GM23338 (cell line): ENCODE data around the gene APOA1. TPM values are rescaled to one million over a fixed set of nuclear protein-coding genes. Genes with fewer than 3 reads are reported as not detected.
"Not testable (repeated sequence)": the region's sequence is repeated elsewhere in the genome, so short reads cannot be mapped to it uniquely, and the experiment has no call there.

Experiments used
- ATAC-seq: fragments of 200-7000 bp; cut with Tn5 transposase; 3 replicates; pipeline ENCODE4 v1.9.1; 2020
- DNase-seq: peaks from one replicate; pipeline ENCODE4 v3.0.0-alpha.2; 2015; ENCODE audit warnings: low spot score
- H2AFZ ChIP-seq: fragments of 200-600 bp; sonication (generic); 2 replicates; pipeline ENCODE4 v1.8.0; 2016; ENCODE audit warnings: antibody characterized with exemption, mild to moderate bottlenecking, moderate library complexity
- H3F3A ChIP-seq: fragments of 200-600 bp; sonication (generic); replicated peaks from 2 replicates; pipeline ENCODE4 v1.8.0; 2017; ENCODE audit warnings: antibody characterized with exemption, mixed run types, low read depth
- H3K27ac ChIP-seq: fragments of 200-600 bp; sonication (generic); 2 replicates; pipeline ENCODE4 v1.6.1; 2016; ENCODE audit warnings: low read depth
- H3K27me3 ChIP-seq: fragments of 200-600 bp; sonication (generic); 2 replicates; pipeline ENCODE4 v1.8.0; 2016; ENCODE audit warnings: mild to moderate bottlenecking, mixed run types, moderate library complexity; ENCODE audit not compliant: insufficient read depth
- H3K36me3 ChIP-seq: fragments of 200-600 bp; sonication (generic); 2 replicates; pipeline ENCODE4 v1.8.0; 2016; ENCODE audit warnings: mild to moderate bottlenecking; ENCODE audit not compliant: insufficient read depth
- H3K4me1 ChIP-seq: fragments of 200-600 bp; sonication (generic); 2 replicates; pipeline ENCODE4 v1.8.0; 2016; ENCODE audit warnings: mild to moderate bottlenecking, moderate library complexity; ENCODE audit not compliant: insufficient read depth
- H3K4me2 ChIP-seq: fragments of 200-600 bp; sonication (generic); 2 replicates; pipeline ENCODE4 v1.7.1; 2017; ENCODE audit warnings: mixed run types
- H3K4me3 ChIP-seq: fragments of 200-600 bp; sonication (generic); 2 replicates; pipeline ENCODE4 v1.6.1; 2016; ENCODE audit warnings: mixed run types
- H3K79me2 ChIP-seq: fragments of 200-600 bp; sonication (generic); replicated peaks from 2 replicates; pipeline ENCODE4 v1.8.0; 2017; ENCODE audit warnings: mild to moderate bottlenecking; ENCODE audit not compliant: insufficient read depth
- H3K9me2 ChIP-seq: fragments of 200-600 bp; sonication (generic); 2 replicates; pipeline ENCODE4 v1.8.0; 2017; ENCODE audit not compliant: insufficient read depth
- H4K20me1 ChIP-seq: fragments of 200-600 bp; sonication (generic); replicated peaks from 2 replicates; pipeline ENCODE4 v1.8.0; 2017; ENCODE audit warnings: mild to moderate bottlenecking; ENCODE audit not compliant: insufficient read depth
- H3K27ac Mint-ChIP-seq: 2 replicates; pipeline ENCODE4 v1.8.0; 2020; ENCODE audit warnings: inconsistent platforms, mild to moderate bottlenecking, moderate library complexity, mixed read lengths
- H3K27me3 Mint-ChIP-seq: 3 replicates; pipeline ENCODE4 v1.8.0; 2022; ENCODE audit warnings: low read depth, mild to moderate bottlenecking, moderate library complexity, mixed read lengths, inconsistent platforms; ENCODE audit not compliant: insufficient read depth, poor library complexity
- H3K36me3 Mint-ChIP-seq: 3 replicates; pipeline ENCODE4 v1.8.0; 2021; ENCODE audit warnings: low read depth, mild to moderate bottlenecking, inconsistent platforms, moderate library complexity, mixed read lengths
- H3K4me1 Mint-ChIP-seq: 3 replicates; pipeline ENCODE4 v1.8.0; 2020; ENCODE audit warnings: mild to moderate bottlenecking, inconsistent platforms, mixed read lengths
- H3K4me3 Mint-ChIP-seq: 3 replicates; pipeline ENCODE4 v1.8.0; 2021; ENCODE audit warnings: moderate library complexity, mild to moderate bottlenecking, inconsistent platforms, mixed read lengths
- H3K9me3 Mint-ChIP-seq: 3 replicates; pipeline ENCODE4 v1.8.0; 2020; ENCODE audit warnings: moderate library complexity, mild to moderate bottlenecking, inconsistent platforms, mixed read lengths
- CREB1 ChIP-seq: fragments of 250-450 bp; sonication (Bioruptor Pico); IDR thresholded peaks from 2 replicates; pipeline ENCODE4 v1.5.0; 2020; ENCODE audit warnings: low read depth, mild to moderate bottlenecking, moderate library complexity
- EZH2phosphoT487 ChIP-seq: fragments of 200-600 bp; sonication (generic); IDR thresholded peaks from one replicate; pipeline ENCODE4 v1.8.1; 2018; ENCODE audit warnings: antibody characterized with exemption; ENCODE audit not compliant: unreplicated experiment
- JUNB ChIP-seq: IDR thresholded peaks from one replicate; pipeline ENCODE4 v1.6.1; 2016; ENCODE audit warnings: antibody characterized with exemption; ENCODE audit not compliant: unreplicated experiment
- POLR2AphosphoS5 ChIP-seq: IDR thresholded peaks from 2 replicates; pipeline ENCODE4 v1.6.1; 2016; ENCODE audit warnings: antibody characterized with exemption, low read depth
- ZNF114 ChIP-seq: fragments of 250-450 bp; sonication (Bioruptor Pico); IDR thresholded peaks from 2 replicates; pipeline ENCODE4 v1.5.0; 2020; ENCODE audit warnings: mild to moderate bottlenecking, moderate library complexity
- ZNF462 ChIP-seq: fragments of 250-450 bp; sonication (Bioruptor Pico); IDR thresholded peaks from 2 replicates; pipeline ENCODE4 v1.5.0; 2020; ENCODE audit warnings: mild to moderate bottlenecking, moderate library complexity
- polyA plus RNA-seq: library from polyadenylated mRNA; unstranded; fragments of >200 nt; fragmentation: Nextera tagmentation; extraction: Ambion mirVana; gene quantifications from 2 replicates; pipeline ENCODE4 v1.2.1, GENCODE V29; 2016
- total RNA-seq: library from RNA; depleted of rRNA; stranded (reverse); fragments of >200 nt; shearing (Covaris generic); gene quantifications from 2 replicates; pipeline ENCODE4 v1.2.3, GENCODE V29; 2014
- TF ChIP-seq, protein P1 (sequence below), 2 experiments: fragments of 200-600 bp in 1 of 2; sonication (generic) in 1 of 2; conservative IDR thresholded peaks; 2 replicates each; pipeline versions ENCODE4 v1.5.1 to v1.6.1; 2016 to 2017; ENCODE audit warnings: antibody characterized with exemption in 2 of 2, low read depth in 2 of 2, mild to moderate bottlenecking in 2 of 2, moderate library complexity in 1 of 2
- TF ChIP-seq, protein P2 (sequence below): IDR thresholded peaks from 2 replicates; pipeline ENCODE4 v1.6.1; 2016; ENCODE audit warnings: antibody characterized with exemption

APOA1 gene
- total and polyA plus RNA-seq, 2 experiments from 2014 or later: 0.60 TPM; not detected in 1

- TF ChIP-seq ZNF462 (CRISPR knock-in tag): no peak
- no peak for TF ChIP-seq ZNF114 (CRISPR knock-in tag)
- no peak for TF ChIP-seq CREB1 (CRISPR knock-in tag)
- no peak for TF ChIP-seq EZH2phosphoT487
- TF ChIP-seq JUNB: no peak
- TF ChIP-seq POLR2AphosphoS5: no peak
- TF ChIP-seq, protein P1, sequence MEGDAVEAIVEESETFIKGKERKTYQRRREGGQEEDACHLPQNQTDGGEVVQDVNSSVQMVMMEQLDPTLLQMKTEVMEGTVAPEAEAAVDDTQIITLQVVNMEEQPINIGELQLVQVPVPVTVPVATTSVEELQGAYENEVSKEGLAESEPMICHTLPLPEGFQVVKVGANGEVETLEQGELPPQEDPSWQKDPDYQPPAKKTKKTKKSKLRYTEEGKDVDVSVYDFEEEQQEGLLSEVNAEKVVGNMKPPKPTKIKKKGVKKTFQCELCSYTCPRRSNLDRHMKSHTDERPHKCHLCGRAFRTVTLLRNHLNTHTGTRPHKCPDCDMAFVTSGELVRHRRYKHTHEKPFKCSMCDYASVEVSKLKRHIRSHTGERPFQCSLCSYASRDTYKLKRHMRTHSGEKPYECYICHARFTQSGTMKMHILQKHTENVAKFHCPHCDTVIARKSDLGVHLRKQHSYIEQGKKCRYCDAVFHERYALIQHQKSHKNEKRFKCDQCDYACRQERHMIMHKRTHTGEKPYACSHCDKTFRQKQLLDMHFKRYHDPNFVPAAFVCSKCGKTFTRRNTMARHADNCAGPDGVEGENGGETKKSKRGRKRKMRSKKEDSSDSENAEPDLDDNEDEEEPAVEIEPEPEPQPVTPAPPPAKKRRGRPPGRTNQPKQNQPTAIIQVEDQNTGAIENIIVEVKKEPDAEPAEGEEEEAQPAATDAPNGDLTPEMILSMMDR (conservative IDR thresholded peaks at IDR 0.05; ENCODE audit: low read depth in 2 of 2): no peak
- TF ChIP-seq, protein P2, sequence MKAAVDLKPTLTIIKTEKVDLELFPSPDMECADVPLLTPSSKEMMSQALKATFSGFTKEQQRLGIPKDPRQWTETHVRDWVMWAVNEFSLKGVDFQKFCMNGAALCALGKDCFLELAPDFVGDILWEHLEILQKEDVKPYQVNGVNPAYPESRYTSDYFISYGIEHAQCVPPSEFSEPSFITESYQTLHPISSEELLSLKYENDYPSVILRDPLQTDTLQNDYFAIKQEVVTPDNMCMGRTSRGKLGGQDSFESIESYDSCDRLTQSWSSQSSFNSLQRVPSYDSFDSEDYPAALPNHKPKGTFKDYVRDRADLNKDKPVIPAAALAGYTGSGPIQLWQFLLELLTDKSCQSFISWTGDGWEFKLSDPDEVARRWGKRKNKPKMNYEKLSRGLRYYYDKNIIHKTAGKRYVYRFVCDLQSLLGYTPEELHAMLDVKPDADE: no peak
Measured at GRCh38 chr11:116804001-116804400, 33.4 kb downstream of the APOA1 start (continued).

- H3K9me2 ChIP-seq, H3K27me3 Mint-ChIP-seq, H3F3A ChIP-seq, H3K4me1 ChIP-seq, H3K27ac ChIP-seq, H3K4me3 Mint-ChIP-seq, H3K9me3 Mint-ChIP-seq, H3K4me2 ChIP-seq, H3K79me2 ChIP-seq, H3K4me1 Mint-ChIP-seq, ATAC-seq, H3K27ac Mint-ChIP-seq, H3K36me3 Mint-ChIP-seq, H4K20me1 ChIP-seq, H3K27me3 ChIP-seq, H3K36me3 ChIP-seq, DNase-seq, H2AFZ ChIP-seq, H3K4me3 ChIP-seq: not testable (repeated sequence)
Measured at GRCh38 chr11:116801662-116802061, 35.8 kb downstream of the APOA1 start.
